Suppressor macrophage treated with lipopolysaccharide for 4 hours (primary cell): ENCODE results near the gene UPB1.
"Not testable (repeated sequence)": the region's sequence is repeated elsewhere in the genome, so short reads cannot be mapped to it uniquely, and the experiment has no call there.

ENCODE experiments used
- DNase-seq: peaks from one replicate; pipeline ENCODE4 v3.0.0-alpha.2; 2020

UPB1 gene

GRCh38 chr22:24540470-24540869 is 45.3 kb downstream of the UPB1 start:
- DNase-seq = no peak

GRCh38 chr22:24541681-24542515 is 46.8 kb downstream of the UPB1 start:
- DNase-seq = no peak

GRCh38 chr22:24542641-24543040 is 47.5 kb downstream of the UPB1 start:
- no peak for DNase-seq

DNA sequence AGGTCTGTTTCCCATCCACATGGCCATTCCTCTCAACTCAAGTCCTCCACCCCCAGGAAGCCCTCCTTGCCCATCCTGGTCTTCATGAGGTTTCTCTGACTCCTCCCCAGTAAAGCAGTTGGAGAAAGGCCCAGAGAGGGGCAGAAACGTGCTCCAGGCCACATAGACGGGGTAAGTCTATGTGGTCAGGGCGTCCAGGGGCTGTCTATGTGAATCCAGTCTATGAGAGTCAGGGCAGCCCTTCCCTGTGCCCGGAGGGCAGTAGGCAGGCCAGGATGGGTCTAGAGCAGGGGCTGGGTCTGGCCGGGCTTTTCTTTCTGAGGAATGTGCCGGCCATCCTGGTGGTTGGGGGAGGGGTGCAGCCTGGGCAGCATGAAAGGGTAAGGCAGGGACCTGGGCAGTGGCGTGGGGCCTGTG is 48.1 kb downstream of the UPB1 start:
- DNase-seq = no peak

DNA sequence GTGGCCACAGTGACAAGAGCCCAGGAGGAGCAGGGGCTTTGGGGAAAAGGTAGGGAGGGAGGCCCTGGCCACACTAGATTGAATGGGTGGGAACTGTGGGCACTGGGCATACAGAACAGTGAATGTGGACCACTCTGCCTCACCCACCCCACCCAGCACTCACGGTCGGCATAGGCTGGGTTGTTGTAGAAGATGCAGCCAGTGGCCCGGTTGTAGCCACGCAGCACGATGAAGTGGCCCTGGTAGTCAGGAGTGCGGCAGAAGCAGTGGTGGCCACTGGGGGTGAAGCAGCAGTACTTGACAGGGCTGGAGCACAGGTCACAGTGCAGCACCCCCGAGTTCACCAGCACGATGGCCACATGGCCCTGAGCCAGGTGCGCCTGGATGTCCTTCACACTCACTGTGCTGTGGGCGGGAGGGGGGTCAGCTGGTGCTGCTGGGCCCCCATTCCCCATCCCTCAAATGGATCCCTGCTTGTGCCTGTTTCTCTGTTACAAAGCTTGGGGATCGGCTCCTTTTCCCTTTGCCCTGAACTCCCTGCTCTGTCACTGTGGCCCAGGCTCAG is 48.6 kb downstream of the UPB1 start:
- no peak for DNase-seq

- DNase-seq = no peak
Observed at GRCh38 chr22:24548812-24549211, 53.7 kb downstream of the UPB1 start.

- DNase-seq = peak; percentile 60
Observed at GRCh38 chr22:24550028-24550901, 55.1 kb downstream of the UPB1 start.

DNA sequence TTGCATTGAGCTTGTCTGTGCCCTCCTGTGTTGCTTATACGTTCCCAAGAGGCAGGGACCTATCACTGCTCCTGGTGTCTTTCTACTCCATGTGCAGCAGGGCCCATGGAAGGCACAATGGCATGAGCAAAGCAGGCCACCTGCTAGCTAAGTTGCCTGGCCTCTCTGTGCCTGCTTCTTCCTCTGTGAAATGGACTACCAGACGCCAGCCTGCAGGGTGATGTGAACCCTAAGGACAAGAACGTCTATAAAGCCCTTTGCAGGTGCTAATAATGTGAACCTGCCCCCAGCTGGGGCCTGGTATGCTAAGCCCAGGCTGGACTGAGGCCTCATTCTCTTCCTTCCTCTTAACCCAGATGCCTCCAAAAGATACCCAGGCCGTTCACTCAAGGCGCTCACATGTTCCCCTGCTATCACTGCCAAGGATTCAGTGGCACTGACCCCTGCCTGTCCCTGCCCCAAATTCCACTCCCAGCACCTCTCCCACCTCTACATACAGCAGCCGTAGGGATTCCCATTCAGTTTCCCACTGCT is 55.8 kb downstream of the UPB1 start:
- no peak for DNase-seq

GRCh38 chr22:24552503-24553286 is 57.6 kb downstream of the UPB1 start:
- not testable (repeated sequence) for DNase-seq

DNA sequence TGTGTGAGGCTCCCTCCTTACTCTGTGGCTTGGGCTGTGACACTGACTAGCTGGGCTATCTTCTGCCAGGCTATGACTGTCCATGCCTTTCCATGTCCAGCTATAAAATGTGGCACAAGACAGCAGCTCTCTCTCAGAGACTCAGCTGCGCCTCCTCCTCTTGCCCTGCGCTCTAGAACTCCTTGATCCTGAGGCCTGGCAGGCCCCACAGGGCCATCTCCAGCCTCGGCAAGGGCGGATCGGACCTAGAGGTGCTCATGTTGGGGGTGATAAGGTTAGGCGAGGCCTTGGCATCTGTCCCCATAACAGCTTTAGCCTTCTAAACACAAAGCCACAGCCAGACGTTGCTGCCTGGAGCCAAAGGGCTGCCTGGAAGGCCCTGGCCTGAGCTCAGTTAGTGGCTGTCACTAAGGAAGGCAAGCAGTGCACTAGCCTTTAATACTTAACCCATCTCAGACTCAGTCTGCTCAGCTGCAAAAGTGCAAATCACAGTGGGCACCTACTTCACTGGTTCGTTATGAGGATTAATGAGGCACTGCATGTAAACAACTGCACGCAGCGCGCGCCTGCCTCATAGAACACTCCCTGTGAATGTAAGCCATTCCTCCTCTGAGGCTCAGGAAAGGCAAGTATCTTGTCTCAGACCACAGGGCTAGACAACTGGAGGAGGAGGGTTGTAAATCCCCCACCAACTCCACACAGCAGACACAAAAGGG is 58.6 kb downstream of the UPB1 start:
- no peak for DNase-seq

DNA sequence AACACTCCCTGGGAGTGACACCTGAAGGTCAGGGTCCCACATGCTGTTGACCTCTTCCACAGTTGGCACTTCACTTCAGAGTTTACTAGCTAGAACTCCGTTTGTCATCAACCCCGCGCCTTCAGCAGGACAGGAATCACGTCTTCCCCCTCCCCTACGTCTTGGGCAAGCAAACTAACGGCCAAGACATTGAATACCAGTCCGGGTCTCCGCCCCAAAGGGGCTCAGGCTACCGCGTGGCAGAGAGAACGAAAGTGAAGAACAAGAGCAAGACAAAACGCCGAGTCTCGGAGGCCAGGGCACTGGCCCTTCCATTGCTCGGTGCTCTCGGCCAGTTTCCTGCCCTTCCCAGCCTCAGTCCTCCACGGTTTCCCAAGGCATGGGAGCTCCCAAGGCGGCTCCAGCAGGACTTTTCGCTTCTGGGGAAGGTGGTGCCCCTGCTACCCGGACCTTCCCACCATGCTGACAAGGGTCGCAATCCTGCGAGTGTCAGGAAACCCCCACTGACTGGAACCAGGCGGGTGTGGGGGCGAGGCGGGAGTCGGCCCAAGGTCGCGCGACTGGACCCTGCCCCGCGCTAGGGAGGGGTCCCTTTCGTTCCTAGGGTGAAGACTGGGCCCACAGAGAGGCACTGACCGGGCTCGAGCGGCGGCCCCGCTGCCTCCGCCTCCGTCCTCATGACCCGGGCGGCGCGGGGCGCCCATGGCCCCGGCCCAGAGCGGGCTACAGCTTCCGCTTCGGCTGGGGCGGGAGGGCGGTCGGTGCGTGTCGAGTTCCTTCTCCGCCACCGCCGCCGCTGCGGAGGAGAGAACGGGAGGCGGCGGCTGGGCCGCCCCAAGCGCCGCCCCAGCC is 59.4 kb downstream of the UPB1 start, which contains the start of gene GUCD1:
Gene GUCD1 (minus strand): TSS at position 826 of the 852 bp plus-strand sequence. CDS start 147 bp downstream, at position 679.
- DNase-seq = peak; percentile 67

- peak; percentile 100 for DNase-seq
Observed at GRCh38 chr22:24555165-24556039, 60.3 kb downstream of the UPB1 start, which contains the start of gene SNRPD3. Gene SNRPD3, plus strand, starts transcription at chr22:24555999. Its CDS starts 1,676 bp downstream, at chr22:24557675.

GRCh38 chr22:24559471-24559870 is 64.3 kb downstream of the UPB1 start:
- no peak for DNase-seq

DNA sequence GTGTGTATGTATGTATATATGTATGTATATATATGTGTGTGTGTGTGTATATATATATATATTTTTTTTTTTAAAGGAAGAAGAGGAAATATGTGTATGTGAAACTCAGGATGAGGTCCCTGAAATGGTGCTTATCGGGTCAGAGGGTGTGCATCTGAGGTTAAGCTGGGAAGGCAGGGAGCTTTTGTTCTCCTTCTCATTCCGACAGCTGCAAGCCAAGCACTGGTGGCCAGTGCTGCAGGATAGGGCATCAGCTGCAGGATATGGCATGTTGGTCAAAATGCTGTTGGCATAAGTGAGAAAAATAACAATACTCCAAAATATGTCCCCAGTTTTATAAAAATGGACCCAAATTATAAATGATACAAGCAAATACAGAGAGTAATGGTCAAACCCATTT is 68.1 kb downstream of the UPB1 start:
- DNase-seq = no peak

DNA sequence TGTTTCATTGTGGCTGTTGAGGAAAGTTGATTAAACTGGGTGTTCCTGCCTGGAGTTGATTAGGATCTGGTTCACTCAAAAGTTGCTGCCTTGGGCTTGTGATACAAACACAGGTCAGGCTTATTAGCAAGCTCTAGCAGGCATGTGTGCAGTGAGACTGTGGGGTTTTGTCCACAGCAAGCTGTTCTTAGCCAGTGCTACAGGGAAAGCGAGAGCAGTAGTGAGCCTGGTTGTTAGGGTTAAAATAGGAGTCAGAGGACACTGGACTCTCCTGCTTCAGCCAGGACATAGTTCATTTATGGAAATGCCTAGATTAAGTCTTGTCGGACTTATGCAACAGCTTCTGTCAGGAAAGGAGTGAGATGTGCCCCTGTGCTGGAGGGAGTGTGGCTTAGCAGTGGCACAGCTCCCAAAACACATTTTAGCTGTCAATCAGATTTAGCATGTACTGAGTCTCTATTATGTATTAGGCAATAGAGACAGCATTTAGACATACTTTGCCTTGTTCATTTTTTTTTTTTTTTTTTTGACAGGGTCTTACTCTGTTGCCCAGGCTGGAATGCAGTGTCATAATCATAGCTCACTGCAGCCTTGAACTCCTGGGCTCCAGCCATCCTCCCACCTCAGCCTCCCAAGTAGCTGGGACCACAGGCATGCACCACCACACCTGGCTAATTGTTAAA is 69.4 kb downstream of the UPB1 start:
- DNase-seq = no peak

- no peak for DNase-seq
Observed at GRCh38 chr22:24565077-24565476, 69.9 kb downstream of the UPB1 start.

DNA sequence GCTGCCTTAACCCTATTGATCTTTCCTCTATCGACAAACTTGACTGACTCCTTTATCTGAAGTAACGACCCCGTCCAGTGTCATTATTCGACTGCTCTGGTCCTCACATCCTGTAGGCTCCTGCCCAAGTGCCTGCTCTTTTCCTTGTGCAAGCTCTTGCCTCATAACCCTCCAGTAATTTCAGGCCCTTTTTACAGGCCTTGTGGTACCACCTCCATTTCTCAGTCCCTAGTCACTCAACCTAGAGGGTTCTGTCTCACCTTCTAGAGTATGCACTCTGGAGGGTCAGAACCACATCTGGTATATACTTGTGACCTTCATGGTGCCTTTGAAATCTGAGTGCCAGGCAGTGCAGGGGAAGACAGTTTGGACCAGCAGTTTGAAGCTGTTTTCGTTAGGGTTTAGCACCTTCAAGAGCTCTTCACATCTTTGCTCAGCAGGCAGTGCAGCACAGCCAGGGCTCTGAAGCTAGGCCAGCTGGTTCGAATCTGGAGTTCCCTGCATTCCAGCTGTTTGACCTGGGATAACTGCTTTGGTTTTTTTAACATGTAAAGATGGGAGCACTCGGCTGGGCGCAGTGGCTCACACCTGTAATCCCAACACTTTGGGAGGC is 71.9 kb downstream of the UPB1 start:
- DNase-seq = no peak

DNA sequence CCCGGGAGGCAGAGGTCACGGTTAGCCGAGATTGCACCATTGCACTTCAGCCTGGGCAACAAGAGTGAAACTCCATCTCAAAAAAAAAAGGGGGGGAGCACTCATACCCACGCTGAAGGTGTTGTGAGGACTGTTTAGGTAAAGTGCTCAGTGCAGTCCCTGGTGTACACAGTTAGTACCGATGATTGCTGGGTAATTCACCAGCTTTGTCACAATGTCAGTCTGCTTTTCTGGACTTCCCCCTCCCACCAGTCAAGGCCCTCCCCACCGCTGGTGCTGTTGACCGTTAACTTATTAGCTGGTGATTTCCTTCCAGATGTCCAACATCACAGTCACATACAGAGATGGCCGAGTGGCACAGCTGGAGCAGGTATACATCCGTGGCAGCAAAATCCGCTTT is 72.5 kb downstream of the UPB1 start:
- DNase-seq = no peak
